GM19463 (cell line): ENCODE measurements around the gene RASSF1.
A peak's percentile ranks its signal among the peaks of the same experiment; 100 is the strongest.

Experiments
- ATAC-seq: cut with Tn5 transposase; IDR thresholded peaks from one replicate; pipeline ENCODE4 v1.9.1; 2021; ENCODE audit warnings: mild to moderate bottlenecking, moderate library complexity; ENCODE audit not compliant: unreplicated experiment

The RASSF1 gene, protein sequence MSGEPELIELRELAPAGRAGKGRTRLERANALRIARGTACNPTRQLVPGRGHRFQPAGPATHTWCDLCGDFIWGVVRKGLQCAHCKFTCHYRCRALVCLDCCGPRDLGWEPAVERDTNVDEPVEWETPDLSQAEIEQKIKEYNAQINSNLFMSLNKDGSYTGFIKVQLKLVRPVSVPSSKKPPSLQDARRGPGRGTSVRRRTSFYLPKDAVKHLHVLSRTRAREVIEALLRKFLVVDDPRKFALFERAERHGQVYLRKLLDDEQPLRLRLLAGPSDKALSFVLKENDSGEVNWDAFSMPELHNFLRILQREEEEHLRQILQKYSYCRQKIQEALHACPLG

DNA sequence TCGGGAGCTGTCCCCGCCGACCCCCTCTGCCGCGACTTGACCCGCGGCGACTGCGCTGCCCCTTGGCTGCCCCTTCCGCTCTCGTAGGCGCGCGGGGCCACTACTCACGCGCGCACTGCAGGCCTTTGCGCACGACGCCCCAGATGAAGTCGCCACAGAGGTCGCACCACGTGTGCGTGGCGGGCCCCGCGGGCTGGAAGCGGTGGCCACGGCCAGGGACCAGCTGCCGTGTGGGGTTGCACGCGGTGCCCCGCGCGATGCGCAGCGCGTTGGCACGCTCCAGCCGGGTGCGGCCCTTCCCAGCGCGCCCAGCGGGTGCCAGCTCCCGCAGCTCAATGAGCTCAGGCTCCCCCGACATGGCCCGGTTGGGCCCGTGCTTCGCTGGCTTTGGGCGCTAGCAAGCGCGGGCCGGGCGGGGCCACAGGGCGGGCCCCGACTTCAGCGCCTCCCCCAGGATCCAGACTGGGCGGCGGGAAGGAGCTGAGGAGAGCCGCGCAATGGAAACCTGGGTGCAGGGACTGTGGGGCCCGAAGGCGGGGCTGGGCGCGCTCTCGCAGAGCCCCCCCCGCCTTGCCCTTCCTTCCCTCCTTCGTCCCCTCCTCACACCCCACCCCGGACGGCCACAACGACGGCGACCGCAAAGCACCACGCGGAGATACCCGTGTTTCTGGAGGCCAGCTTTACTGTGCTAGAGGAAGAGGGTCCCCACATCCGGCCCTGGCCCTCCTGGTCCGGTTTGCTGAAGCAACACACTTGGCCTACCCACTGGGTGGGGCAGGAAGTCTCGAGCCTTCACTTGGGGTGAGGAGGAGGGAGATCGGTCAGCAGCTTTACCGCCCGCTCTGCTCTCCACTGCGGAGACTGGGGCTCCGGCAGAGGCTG lies at the start of gene RASSF1:
TSS of gene RASSF1 (minus strand) at position 389 of the 882 bp plus-strand sequence. CDS start at position 358, 31 bp downstream.
- ATAC-seq, result peak; percentile 20

DNA sequence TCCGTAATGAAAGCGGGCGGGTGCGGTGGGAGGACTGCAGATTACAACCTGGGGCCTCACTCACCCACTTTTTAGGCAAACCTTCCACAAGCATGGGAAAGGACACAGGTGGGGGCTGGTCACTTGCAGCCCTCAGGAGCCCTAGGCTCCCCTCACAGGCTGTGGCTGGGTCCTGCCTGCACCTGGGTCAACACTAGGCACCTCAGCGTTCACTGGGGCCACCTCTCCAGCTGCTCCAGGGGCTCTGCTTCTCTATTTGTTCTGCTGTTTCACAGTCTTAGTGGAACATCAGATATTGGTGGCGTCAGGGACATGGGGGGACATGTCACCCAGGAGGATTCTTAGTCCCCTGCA lies 48.8 kb upstream of the RASSF1 start:
- ATAC-seq, result no peak

DNA sequence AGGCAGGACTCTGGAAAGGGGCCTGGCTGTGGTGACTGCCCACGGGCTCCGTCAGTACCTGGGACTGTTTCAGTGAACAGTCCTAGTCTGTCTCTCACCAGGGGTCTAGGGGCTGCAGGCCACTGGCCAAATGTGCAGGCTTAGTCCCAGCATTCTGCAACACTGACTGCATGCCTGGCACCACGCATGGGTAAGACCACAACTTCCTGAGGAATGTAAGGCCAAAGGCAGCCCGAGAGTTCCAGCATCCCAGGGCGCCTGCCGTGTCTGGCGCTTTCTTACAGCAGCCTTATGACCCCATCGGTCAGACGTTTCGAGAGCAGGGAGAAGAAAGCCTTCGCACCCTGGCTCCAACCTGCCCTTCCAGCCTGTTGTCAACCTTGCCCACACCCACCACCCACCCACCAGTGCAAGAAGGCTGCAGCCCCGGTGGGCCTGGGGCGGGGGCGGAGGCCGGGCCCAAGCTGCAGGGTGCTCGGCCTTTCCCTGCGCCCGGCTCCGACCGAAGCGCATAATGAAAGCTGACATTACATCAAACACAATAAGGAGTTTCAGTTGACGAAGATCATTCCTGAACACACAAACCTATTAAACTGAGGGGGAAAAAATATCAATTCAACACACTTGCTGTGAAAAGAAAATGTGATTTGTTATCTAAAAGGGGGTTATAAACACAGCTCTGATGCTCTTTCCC lies 48.2 kb upstream of the RASSF1 start:
- no peak for ATAC-seq

DNA sequence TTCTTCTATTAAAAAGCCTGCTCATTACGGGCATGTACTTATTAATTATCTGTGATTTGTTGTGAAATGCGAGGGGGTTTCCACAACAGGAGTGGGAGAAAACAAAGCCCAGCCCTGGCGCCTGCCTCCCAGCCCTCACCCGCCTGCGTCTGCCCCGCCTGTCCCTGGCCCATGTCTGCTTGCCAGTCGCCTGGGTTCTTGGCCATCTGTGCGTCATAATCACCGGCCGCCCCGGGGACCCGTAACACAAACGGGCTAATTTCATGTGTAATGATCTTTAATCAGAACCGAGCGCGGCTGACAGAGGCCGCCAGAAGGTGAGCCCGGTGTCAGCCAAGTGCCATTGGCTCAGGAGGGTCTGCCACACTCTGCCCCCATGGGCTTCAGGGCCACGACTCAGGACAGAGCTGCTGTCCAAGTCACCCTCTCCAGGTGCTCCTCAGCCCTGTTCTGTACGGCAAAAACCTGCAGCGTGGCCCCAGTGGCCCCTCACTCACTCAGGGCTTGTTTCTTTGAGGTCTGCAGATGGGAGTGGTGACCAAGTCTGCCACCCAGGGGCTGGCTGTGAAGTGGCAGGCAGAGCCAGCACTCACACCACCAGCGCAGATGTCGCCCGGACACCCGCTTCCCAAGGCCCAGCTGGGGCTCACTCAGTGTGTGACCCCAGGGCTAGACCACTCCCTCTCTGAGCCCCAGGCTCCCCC lies 47.5 kb upstream of the RASSF1 start:
- no peak for ATAC-seq

DNA sequence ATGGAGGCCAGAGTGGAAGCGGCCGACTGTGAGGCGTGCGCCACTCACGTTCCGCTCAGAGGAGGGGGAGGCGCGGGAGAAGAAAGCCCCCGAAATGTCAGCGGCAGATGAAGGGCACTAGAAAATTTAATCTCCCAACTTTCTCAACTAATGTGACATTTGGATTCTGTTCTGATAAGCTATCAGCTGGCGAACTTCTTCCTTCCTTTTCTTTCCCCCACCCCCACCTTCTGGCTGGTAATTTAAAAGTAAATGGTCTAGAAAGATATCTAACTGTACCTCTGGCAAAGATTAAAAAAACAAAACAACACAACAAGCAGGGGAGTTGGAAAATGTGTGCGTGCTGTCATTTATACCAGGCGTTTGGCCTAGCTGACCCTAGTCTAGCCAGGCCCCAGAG lies 45.1 kb upstream of the RASSF1 start:
- ATAC-seq, result no peak

DNA sequence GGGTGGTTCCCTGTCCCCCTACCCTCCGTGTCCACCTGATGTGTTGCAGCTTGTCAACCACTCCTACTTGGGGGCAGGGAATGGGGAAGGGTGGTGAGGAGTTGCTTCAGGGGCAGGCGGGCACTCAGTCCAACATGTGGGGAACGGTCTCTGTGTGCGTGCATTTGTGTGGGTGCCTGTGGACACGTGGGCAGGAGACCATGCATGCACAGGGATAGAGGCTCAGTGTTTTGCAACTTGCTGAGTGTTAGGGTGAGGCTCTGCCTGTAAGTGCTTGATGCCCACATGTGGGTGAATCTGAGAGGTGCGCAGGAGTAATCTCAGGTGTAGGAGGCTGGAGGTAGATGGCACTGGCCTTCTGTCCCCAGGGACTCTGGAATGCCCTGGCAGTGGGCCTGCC lies 43.1 kb upstream of the RASSF1 start:
- no peak for ATAC-seq

DNA sequence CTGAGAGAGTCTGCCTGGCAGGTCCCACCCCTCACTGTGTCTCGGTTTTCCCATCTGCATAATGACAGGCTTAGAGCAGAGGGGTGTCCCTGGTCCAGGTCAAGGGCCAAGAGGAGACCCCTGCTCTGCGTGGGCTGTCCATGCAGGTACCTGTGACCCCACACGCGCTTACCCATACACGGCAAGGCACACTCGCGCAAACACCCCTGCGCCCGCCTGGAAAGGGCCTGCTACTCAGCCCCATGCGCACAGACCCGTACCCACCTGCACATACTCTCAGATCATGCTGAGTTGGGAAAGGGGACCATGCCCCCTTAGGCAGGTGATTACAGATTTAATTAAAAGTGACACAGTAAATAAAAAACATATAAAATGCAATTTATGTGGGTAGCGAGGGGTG lies 42.1 kb upstream of the RASSF1 start:
- ATAC-seq, result no peak

DNA sequence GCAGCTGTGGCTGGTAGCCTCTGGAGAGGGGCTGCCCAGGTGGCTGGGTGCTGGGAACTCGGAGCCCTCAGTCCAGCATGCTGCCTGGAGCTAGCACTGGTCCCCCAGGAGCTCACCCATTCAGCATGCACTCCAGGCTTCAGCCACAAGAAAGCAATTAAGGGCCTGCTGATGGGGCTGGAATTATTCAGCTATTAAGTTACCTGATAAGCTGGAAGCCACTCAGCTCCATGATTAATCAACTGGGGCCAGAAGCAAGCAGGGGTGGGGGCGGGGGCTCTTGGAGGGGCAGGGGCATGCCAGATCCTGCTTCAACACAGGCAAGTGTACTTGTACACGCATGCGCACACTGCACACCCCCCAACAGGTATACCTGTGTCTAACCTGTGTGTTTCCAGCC lies 40.7 kb upstream of the RASSF1 start:
- no peak for ATAC-seq

DNA sequence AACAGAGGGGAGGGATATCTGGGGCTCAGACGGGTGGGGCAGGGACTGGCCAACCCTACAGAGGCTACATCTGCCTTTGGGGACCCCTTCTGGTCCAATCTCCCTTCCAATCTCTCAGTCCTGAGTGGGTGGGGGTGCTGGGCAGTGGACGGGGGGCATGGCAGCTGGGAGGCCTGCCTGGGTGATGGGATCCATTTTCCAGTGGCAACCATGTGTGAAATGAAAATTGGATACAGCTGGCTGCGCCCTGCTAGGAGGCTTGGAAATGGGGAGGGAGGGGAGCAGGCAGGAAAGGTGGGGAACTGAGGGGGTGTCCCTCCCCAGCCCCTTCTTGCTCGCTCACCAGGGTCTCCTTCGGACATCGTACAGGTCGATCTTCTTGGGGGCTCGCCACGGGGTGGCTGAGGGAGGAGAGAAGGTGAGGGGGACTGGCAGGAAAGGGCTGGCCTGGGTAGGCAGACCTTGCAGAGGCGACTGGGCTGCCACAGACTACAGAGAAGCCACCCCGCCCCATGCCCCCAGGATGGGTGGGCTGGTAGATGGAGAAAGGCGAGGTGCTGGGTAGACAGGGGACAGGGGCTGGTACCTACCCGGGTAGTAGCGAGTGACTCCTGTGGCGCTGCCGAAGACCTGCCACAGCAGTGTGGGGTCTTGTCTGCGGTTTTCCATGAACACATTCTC lies 39.9 kb upstream of the RASSF1 start:
- no peak for ATAC-seq

DNA sequence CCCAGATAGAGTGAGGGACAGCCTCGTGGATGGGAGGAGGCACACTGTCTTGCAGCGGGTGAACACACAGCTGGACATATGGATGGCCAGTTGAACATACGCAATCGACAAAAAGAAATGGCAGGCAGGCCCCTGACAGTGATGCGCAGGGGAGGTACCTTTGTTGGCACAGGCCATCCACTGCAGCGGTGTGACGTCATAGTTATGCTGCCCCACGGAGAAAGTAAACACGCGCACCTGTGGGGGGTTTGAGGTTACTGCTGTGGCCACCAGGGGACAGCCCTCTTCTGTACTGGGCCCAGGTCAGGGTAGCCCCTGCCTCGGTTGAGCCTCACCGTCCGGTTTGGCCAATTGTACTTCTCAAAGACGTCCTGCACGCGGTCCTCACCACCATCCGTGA lies 38.1 kb upstream of the RASSF1 start:
- no peak for ATAC-seq

DNA sequence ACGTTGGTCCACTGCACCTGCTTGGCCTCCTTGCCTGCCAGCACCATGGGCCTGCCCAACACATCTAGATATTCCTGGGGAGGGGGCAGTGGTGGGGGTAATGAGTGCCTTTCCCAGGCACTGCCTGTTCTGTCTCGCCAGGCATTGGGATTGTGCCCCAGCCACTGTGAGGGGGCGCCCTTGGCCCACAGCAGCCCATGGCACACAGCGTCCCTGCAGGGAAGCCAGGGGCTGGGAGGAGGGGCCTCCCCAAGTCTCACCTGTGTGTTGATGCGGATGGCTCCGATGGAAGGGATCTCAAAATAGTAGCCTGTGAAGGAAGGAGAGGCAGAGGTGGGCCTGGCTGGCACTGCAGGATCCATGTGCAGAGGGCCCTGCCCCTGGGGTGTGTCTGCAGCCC lies 37.4 kb upstream of the RASSF1 start:
- ATAC-seq, result no peak

DNA sequence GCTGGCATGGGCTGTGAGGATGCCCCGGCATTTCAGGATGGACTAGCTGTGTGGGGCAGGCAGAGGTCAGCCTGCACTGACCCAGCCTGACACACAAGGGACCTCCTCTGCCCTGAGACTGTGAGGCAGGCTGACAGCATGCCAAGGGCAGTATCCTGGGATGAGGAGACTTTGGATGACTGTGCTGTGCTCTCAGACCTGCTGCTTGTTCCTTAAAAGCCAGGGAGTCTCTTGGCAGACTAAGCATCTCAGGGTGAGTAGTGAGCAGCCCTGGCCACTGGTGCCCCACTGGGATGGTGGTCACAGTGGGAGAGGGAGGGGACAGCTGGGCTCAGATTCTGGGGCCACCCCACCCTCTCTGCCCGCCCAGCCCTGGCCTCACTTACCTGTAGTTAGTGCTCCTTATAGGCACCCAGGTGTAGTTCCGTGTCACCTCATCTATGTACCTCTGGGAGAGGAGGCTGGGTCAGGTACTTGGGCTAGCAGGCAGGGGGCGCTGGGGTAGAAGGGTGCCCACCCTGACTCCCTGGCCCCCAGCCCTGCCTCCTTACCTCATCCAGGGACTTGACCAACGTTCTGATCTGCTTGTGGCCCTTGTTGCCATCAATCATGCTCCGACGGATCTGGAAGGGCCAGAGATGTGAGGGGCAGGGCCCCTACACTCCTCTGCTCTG lies 34.8 kb upstream of the RASSF1 start:
- ATAC-seq, result no peak

DNA sequence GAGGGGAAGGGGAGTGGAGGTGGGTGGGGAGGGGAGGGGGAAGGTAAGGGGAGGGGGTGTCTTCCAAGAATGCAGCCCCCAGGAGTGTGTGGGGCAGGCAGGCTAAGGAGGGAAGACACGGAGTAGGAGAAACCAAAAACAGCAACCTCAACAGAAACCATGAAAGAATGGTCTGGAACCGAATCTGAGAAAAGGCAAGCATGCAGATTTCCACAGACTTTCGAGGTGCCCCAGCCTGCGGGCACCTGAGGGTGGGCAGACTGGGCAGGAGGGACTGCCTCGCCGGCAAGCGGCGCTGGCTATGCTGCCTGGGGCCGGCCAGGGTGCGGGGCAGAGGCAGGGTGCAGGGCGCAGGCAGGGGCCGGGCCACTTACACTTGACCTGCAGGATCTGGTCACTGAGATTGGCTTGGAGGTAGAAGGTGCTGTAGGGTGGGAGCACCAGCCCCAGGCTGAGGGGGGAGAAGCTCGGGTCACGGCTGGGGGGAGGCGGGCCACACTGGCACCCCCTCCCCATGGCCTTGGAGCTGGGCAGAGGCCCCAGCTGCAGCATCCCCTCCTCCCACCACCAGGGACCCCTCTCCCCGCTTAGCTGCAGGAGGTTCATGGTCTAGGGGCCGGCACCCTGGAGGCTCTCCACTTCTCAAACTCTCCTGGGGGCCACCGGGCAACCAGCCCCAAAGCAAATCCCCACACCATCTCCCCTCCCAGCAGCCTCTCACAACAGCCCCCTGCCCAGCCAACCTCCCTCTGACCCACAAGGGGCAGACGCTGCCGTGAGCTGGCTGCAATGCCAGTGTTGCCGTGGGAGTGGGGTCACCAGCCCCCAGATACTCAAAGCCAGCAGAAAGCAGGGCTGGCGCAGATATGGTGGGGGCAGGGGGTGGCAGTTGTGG lies 34.0 kb upstream of the RASSF1 start:
- no peak for ATAC-seq

DNA sequence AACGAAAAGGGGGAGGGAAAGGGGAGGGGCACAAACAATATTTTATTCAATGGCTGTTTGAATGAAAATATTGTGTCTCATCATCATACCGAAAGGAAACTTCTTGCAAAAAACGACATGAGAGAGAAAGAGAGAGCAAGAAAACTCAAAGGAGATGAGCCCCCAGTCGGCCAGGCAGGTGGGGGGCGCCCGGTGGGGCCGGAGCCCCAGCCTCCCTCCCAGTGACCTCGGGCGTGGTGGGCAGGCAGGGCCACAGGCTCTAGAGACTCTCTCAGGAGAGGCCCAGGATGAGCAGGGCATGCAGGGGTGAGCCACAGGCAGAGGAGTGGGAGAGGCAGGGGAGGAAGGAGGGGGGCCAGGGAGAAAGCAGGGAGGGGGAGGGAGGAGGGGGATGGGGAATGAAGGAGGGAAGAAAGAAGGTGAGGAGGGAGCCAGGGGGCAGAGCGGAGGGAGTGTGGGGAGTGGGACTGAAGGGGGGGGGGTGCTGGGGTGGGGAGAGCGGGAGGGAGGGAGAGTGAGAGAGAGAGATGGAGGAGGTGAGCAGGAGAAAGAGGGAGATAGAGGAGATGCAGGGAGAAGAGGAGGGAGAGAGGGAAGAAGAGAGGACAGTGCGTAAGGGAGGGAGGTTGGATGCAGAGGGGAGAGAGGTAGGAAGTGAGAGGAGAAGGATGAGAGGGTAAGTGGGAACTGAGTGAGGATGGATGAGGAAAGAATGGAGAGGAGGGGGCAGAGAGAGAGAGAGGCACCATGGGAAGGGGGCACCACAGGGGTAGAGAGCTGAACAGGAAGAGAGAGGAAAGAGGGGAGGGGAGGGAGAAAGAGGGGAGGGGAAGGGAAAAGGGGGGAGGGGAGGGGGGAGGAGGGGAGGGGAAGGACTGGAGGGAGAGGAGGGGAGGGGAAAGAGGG lies 32.8 kb upstream of the RASSF1 start:
- no peak for ATAC-seq

DNA sequence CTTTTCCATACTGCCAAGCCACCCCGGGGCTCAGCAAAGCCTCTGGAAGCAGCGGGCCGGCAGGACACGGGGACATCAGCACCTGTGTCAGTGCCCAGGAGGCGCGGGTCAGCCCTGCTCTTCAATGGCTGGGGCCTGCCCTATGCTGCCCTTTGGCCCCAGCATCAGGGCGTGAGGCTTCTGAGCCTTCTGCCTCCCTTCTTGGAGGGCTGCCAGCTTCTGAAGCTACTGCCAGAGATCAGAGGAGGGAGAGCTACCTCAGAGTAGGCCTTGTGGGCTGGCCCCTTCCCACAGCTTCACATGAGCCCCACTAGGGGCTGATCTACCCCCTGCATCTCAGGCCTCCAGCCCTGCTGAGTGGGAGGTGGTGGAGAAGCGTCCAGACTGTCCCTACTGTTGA lies 31.7 kb upstream of the RASSF1 start:
- ATAC-seq, result no peak

DNA sequence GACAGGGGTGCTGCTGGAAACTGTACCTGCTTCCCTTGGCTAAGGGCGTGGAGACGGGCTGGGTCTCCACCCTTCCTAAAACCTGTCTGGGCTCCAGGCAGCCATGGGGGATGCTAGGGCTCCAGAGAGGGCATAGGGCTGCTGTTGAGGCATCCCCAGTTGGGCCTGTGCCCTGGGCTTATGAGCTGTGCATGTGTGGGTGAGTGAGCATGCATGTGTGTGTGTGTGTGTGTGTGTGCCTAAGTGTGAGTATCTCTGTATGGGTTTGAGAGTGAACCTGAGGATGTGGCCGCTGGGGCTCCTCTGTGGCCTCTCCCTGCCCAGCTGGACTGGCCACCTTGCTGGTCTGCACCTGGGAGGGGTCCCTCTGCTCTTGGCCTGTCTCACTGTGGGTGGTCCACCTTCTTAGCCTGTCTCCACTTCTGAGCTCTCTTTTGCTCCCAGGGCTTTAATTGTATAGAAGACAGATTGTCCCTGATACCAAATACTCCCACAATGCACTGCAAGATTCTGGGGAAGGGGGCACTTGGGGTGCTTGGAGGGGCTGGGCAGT lies 30.6 kb upstream of the RASSF1 start:
- no peak for ATAC-seq

DNA sequence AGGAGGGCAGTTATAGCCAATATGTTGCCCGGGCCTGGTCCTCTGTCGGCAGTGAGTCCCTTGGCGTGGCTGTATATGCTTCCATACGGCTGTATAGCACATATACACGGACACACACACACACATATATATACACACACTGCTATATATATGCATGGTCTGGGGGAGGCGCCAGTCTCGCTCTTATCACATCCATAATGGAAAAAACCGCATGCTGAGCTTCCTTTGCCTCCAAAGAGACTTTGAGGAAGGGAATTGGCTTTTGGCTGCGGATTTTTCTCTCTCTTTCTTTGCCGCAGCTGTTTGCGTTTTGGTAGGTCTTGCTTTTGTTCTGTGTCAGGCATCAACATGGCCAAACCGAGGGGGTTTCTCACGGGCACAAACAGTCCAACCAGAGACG lies 30.0 kb upstream of the RASSF1 start:
- ATAC-seq, result no peak
